ENCODE data around the gene LHPP. TPM values are rescaled to one million over a fixed set of nuclear protein-coding genes. Genes with fewer than 3 reads are reported as not detected.

Gene LHPP
- total RNA-seq, 1 experiment from 2014 or later, result 3.7 TPM

GRCh38 chr10:124512040-124512428 lies 50.4 kb downstream of the LHPP start:
- POLR2A ChIA-PET, result no interaction called here
- DNase-seq (ENCODE audit: unreplicated experiment), result no peak
- CTCF ChIA-PET, result no interaction called here
- Mint-ChIP-seq H3K27me3 (ENCODE audit: insufficient read depth, unreplicated experiment) (no peaks in the 10 kb centered on the region), H3K4me1 (ENCODE audit: insufficient read depth, unreplicated experiment) (peaks cover 5% of the 10 kb centered on the region), H3K4me3 (ENCODE audit: unreplicated experiment) (no peak overlapping the region), H3K9me3 (ENCODE audit: unreplicated experiment) (no peaks in the 10 kb centered on the region), H3K27ac (ENCODE audit: low read depth, unreplicated experiment) (no peak overlapping the region), H3K36me3 (ENCODE audit: insufficient read depth, unreplicated experiment) (no peaks in the 10 kb centered on the region)
- TF ChIP-seq, protein P1, sequence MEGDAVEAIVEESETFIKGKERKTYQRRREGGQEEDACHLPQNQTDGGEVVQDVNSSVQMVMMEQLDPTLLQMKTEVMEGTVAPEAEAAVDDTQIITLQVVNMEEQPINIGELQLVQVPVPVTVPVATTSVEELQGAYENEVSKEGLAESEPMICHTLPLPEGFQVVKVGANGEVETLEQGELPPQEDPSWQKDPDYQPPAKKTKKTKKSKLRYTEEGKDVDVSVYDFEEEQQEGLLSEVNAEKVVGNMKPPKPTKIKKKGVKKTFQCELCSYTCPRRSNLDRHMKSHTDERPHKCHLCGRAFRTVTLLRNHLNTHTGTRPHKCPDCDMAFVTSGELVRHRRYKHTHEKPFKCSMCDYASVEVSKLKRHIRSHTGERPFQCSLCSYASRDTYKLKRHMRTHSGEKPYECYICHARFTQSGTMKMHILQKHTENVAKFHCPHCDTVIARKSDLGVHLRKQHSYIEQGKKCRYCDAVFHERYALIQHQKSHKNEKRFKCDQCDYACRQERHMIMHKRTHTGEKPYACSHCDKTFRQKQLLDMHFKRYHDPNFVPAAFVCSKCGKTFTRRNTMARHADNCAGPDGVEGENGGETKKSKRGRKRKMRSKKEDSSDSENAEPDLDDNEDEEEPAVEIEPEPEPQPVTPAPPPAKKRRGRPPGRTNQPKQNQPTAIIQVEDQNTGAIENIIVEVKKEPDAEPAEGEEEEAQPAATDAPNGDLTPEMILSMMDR (IDR thresholded peaks at IDR 0.05; ENCODE audit: unreplicated experiment), result no peak
- intact Hi-C loops (cut with micrococcal nuclease), result no loop called here
- BruUV-seq (replicated peaks), result no TSS peak

- BruUV-seq (replicated peaks), result no TSS peak
- Mint-ChIP-seq H3K9me3 (ENCODE audit: unreplicated experiment) (no peaks in the 10 kb centered on the region), H3K36me3 (ENCODE audit: insufficient read depth, unreplicated experiment) (no peaks in the 10 kb centered on the region), H3K27ac (ENCODE audit: low read depth, unreplicated experiment) (no peak overlapping the region), H3K4me3 (ENCODE audit: unreplicated experiment) (no peak overlapping the region), H3K27me3 (ENCODE audit: insufficient read depth, unreplicated experiment) (no peaks in the 10 kb centered on the region), H3K4me1 (ENCODE audit: insufficient read depth, unreplicated experiment) (peaks cover 5% of the 10 kb centered on the region)
- intact Hi-C loops (cut with micrococcal nuclease), result no loop called here
- TF ChIP-seq, protein P1 (IDR thresholded peaks at IDR 0.05; ENCODE audit: unreplicated experiment), result no peak
- DNase-seq (ENCODE audit: unreplicated experiment), result no peak
- CTCF ChIA-PET, result interaction anchor here (0.7 to 0.8 kb wide), 2 partner anchors 19 to 80 kb away, joined by 3 read pairs; no protein-coding TSS in a partner anchor
- POLR2A ChIA-PET, result no interaction called here
Measured at GRCh38 chr10:124512600-124512999, 51.0 kb downstream of the LHPP start.

DNA sequence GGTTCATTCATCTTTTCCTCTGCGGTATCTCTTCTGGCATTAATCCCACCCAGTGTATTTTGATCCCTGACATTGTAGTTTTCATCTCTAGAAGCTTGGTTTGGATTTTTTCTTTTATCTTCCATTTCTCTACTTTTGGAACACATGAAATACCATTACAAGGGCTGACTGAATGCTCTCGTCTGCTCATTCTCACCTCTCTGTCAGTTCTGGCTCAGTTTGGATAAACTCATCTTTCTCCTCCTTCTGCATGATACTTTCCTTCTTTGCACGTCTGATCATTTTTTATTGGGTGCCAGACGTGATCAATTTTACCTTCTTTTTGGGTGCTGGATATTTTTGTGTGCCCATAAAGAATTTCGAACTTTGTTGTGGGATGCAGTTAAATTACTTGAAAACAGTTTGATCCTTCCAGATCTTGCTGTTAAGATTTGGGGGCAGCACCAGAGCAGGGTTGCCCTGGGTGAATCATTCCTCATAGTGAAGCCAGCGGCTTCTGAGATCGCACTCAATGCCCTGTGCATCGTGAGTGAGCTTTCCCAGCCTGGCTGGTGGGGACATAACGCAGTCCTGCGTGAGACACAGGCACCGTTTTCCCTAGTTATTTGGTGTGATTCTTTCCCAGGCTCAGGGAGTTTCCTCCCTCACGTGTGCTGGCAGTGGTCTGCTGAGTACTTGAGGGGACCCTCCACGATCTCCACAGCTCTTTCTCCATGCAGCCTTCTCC lies 53.8 kb downstream of the LHPP start:
- intact Hi-C loops (cut with micrococcal nuclease), result no loop called here
- Mint-ChIP-seq H3K27ac (ENCODE audit: low read depth, unreplicated experiment) (no peak overlapping the region), H3K4me1 (ENCODE audit: insufficient read depth, unreplicated experiment) (peaks cover 2% of the 10 kb centered on the region), H3K27me3 (ENCODE audit: insufficient read depth, unreplicated experiment) (no peaks in the 10 kb centered on the region), H3K9me3 (ENCODE audit: unreplicated experiment) (no peaks in the 10 kb centered on the region), H3K36me3 (ENCODE audit: insufficient read depth, unreplicated experiment) (no peaks in the 10 kb centered on the region), H3K4me3 (ENCODE audit: unreplicated experiment) (no peak overlapping the region)
- ChIA-PET POLR2A (no interaction called here), CTCF (interaction anchor here (1.2 kb wide), 1 partner anchor 17 kb away, joined by 4 read pairs; no protein-coding TSS in a partner anchor)
- TF ChIP-seq, protein P1 (IDR thresholded peaks at IDR 0.05; ENCODE audit: unreplicated experiment), result no peak
- no TSS peak for BruUV-seq (replicated peaks)
- no peak for DNase-seq (ENCODE audit: unreplicated experiment)

GRCh38 chr10:124516181-124516580 lies 54.6 kb downstream of the LHPP start:
- H3K27me3 Mint-ChIP-seq (ENCODE audit: insufficient read depth, unreplicated experiment), result no peaks in the 10 kb centered on the region
- DNase-seq (ENCODE audit: unreplicated experiment), result no peak
- no peak overlapping the region for H3K27ac Mint-ChIP-seq (ENCODE audit: low read depth, unreplicated experiment)
- TF ChIP-seq, protein P1 (IDR thresholded peaks at IDR 0.05; ENCODE audit: unreplicated experiment), result no peak
- no TSS peak for BruUV-seq (replicated peaks)
- no peaks in the 10 kb centered on the region for H3K4me1 Mint-ChIP-seq (ENCODE audit: insufficient read depth, unreplicated experiment)
- H3K4me3 Mint-ChIP-seq (ENCODE audit: unreplicated experiment), result no peak overlapping the region
- ChIA-PET CTCF (interaction anchor here (1.2 kb wide), 1 partner anchor 16 kb away, joined by 4 read pairs; no protein-coding TSS in a partner anchor), POLR2A (no interaction called here)
- H3K9me3 Mint-ChIP-seq (ENCODE audit: unreplicated experiment), result no peaks in the 10 kb centered on the region
- intact Hi-C loops (cut with micrococcal nuclease), result no loop called here
- no peaks in the 10 kb centered on the region for H3K36me3 Mint-ChIP-seq (ENCODE audit: insufficient read depth, unreplicated experiment)
